Adrenal gland (tissue), 5 donors: ENCODE measurements around the gene IGF2BP2.

Experiments
- POLR2A ChIP-seq, 2 donors: fragments of 450-650 bp; IDR thresholded peaks; one replicate each; pipeline ENCODE4 v1.6.1; 2017; ENCODE audit warnings: antibody characterized with exemption in 2 of 2, mild to moderate bottlenecking in 2 of 2, moderate library complexity in 1 of 2
- TF ChIP-seq, protein P1 (sequence below), 6 experiments: fragments of 450-650 bp in 4 of 6; fragments of 200-600 bp in 2 of 6; sonication (generic) in 1 of 6; IDR thresholded peaks; 1 replicate in 5 of 6; 2 replicates in 1 of 6; pipeline versions ENCODE4 v1.5.1 to v1.8.0; 2016 to 2021; ENCODE audit warnings: antibody characterized with exemption in 6 of 6, mild to moderate bottlenecking in 2 of 6, moderate library complexity in 1 of 6
- donor health status: DM: no; HTN: no; CAD: no.

DNA sequence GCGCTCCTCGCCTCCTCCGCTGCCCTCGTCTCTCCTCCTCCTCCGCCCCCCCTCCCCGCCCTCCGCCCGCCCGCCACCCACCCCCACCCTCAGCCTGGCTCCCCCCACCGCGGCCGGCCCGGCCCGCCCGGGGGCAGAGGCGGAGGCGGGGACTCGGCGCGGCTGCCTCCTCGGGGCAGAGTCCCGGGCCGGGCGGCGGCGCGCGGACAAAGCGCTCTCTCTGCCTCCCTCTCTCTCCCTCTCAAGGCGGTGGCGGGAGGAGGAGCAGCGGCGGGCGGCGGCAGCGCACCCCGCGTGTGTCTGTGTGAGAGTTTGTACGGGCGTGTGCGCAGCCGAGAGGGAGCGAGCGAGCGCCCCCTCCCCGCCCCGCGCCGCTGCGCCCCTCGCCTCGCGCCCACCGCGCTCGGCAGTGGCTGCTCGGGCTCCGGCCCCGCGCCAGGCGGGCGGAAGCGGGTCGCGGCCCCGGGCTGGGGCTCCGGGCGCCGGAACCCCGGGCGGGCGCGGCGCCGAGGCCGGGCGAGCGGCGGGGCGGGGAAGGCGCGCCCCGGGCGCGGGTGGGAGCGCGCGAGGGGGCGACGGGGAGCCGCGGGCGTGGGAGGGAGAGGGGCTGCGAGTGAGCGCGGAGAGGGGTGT is at the start of gene IGF2BP2:
- TF ChIP-seq, protein P1, sequence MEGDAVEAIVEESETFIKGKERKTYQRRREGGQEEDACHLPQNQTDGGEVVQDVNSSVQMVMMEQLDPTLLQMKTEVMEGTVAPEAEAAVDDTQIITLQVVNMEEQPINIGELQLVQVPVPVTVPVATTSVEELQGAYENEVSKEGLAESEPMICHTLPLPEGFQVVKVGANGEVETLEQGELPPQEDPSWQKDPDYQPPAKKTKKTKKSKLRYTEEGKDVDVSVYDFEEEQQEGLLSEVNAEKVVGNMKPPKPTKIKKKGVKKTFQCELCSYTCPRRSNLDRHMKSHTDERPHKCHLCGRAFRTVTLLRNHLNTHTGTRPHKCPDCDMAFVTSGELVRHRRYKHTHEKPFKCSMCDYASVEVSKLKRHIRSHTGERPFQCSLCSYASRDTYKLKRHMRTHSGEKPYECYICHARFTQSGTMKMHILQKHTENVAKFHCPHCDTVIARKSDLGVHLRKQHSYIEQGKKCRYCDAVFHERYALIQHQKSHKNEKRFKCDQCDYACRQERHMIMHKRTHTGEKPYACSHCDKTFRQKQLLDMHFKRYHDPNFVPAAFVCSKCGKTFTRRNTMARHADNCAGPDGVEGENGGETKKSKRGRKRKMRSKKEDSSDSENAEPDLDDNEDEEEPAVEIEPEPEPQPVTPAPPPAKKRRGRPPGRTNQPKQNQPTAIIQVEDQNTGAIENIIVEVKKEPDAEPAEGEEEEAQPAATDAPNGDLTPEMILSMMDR (IDR thresholded peaks at IDR 0.05): peak in 2 of 6 experiments; percentile 20 to 56
- TF ChIP-seq POLR2A (IDR thresholded peaks at IDR 0.05): peak in 1 of 2 donors; percentile 72
